NCI-H82 (cell line): ENCODE measurements around the gene KPNB1.
"Not testable (repeated sequence)": the region's sequence is repeated elsewhere in the genome, so short reads cannot be mapped to it uniquely, and the experiment has no call there.

ENCODE experiments used
- DNase-seq: peaks from one replicate; lab custom pipeline; 2025; lab: John Stamatoyannopoulos, UW

Gene KPNB1

DNA sequence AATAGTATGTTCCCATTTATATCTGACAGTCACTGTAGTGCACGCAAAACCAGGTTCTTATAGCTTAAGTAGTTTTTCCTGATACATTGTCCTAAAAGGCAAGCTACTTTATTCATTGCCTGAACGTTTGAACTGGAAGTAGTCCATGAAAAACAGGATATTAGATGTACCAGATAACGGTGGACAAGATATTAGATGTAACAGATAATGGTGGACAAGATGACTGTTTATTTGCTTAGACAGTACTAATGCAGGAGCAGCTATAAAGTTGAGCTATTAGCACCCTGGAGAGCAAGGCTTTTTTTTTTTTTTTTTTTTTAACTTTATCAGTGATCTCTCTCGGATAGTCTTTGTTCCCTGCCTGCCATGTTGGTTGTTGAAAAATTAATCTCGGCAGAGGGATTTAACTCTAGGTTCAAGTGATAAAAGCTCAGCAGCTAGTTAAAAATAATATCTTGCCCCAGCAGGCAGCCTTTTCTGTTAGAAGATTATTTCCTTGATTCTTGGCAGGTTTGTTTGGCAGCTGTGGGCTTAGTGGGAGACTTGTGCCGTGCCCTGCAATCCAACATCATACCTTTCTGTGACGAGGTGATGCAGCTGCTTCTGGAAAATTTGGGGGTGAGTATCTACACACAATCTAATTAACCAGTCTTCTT lies 26.9 kb downstream of the KPNB1 start:
- DNase-seq, result no peak

DNA sequence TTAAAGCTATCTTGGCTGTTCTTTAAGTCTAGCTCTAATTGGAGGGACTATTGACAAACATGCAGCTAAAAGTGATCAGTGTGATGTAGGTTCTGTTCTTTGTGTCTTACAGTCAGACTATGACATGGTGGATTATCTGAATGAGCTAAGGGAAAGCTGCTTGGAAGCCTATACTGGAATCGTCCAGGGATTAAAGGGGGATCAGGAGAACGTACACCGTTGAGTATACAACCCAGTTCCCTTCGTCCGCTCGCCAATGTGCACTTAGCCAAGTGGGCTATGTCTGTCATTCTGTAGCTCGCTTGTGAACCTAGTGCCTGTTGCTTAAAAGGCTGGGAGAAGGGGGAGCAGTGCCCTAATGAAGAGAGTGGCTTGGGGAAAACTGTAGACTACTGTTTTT lies 28.5 kb downstream of the KPNB1 start:
- DNase-seq, result peak; percentile 46

DNA sequence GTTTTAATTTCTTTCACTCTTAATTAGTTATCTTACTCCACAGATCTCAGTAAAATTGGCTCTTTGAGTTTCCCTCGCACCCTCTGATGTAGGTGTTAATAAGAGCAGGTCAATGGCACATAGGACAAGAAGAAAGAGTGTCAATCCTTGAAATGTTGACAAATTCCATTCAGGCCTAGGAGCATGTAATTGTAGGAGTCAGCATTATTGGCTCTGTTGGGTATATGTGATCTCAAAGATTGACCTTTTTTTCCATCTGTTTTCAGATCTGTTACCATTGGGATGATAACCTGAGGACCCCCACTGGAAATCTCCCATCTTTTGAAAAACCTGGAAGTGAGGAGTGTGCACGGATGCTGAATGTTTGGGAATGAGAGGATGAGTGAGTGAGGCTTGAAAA lies 32.4 kb downstream of the KPNB1 start:
- DNase-seq, result no peak

DNA sequence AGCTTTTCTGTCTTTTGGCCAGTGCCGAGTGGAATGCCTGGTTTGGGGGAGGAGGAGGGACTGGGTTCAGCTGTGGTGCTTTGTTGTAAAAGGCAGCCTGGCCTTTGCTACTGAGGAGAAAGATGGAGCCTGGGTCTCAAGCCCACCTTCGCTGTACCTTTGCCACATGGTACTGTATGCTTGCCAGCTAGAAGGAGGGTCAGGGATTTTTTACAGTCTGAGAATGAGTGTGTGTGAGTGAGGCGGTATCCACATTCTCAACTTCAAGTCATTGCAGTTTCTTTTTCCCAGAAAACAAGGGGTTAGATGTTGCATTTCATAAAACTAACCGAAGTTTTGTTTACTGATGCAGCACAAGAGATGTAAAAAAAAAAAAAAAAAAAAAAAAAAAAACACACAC lies 33.0 kb downstream of the KPNB1 start:
- DNase-seq, result not testable (repeated sequence)

- DNase-seq, result no peak
Measured at GRCh38 chr17:47684025-47684424, 34.3 kb downstream of the KPNB1 start.

- no peak for DNase-seq
Measured at GRCh38 chr17:47684535-47685193, 34.9 kb downstream of the KPNB1 start.

DNA sequence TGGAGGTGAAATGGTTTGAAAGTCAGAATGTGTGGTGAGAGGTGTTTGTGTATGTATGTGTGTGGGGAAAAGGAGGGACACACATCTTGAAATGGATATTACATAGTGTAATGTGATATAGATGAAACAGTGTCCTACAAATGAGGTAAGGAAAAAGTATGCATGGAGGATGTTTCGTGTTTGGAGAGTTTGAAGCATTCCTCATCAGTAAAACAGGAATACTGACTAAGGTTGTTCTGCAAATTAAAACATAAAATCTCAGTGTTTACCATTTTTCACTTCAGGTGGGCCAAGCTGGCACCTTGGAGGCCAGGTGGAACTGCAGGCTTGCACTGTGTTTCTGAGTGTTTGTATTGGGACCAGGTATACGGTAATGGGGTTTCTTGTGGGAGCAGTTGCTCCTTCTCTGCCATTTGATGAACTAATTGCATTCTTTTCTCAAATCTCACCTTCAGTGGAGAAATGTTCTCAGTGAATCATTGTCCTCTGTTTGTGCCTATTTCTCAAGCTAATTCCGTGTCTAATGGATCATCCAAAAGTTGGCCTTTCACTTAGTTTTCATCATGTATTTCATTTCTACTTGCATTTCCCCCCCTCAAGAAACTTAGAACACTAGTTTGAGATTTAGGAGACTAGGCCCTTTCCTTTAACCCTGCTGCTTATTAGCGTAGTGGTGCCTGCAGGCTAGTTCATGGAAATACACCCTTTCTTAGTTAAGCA lies 36.0 kb downstream of the KPNB1 start:
- no peak for DNase-seq

DNA sequence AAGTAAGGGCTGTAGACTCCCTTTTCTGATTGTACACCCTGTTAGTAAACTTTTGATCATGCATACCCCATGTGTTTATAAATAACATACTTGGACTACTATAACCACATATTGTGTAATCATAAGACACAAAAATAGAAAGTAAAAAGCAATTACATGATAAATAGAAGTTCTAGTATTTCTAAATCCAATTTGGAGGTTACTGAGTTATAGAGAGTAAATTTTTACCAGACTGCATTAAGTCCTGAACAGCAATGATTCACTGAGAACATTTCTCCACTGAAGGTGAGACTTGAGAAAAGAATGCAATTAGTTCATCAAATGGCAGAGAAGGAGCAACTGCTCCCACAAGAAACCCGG lies 36.5 kb downstream of the KPNB1 start:
- no peak for DNase-seq

DNA sequence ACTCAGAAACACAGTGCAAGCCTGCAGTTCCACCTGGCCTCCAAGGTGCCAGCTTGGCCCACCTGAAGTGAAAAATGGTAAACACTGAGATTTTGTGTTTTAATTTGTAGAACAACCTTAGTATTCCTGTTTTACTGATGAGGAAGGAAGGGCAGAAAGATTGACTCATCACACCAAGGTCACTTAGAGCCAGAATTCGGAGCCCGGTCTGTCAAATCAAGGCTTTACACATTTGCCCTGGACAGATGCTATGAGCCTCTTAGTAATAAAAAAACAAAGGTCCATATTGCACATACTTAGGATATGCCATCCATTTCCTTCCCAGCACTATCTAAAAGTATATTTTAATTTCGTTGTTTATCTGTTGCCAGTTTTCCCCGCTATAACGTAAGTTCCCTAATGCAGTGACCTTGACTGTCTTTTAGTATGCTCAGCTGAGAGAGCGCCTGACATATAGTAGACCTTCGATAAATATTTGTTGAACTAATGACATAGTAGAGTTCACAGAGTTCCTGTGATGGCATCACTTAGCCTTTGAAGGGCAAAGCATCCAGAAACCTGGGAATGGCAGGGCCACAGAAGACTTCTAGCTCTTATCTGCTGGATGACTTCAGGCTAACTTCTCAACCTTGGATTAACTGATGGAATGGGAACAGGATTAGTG lies 37.1 kb downstream of the KPNB1 start:
- no peak for DNase-seq

GRCh38 chr17:47687328-47687690 lies 37.6 kb downstream of the KPNB1 start:
- DNase-seq, result peak; percentile 33

DNA sequence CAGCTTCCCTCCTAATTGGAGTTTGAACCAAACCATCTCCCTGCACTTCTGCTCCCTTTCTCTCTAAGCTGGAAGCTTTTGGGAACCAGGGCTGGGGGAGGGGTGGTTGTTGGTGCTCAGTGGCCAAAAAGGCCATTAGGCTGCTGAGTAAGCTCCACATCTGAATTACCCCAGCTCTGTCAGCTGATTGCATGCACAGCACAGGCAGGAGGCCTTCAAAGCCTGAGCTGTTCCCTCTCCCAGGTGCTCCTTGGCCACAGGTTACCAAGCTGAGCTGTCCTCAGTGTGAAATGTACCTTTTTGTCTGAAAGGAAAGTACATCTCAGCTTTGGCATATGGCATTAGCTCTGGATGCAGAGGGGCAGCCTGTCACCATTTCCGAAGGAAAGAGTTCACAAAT lies 38.0 kb downstream of the KPNB1 start:
- DNase-seq, result peak; percentile 75

DNA sequence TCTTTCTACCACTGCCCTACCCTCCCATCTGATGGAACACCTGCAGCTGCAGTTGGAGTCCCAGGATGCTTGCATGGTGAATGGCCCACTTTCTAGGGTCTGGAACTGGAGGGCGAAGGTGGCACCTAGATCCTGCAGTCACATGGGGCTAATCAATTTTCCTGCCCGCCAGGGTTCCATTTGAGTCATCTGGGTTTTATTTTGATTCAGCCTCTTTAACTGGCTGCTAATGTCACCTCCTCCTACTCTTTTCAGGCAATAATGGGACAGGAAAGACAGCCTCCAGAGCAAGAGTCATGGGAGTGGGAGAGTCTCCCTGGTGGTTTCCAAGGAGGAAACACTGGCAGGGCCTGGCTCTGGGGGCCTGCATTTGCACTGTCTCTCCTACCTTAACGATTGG lies 40.4 kb downstream of the KPNB1 start:
- DNase-seq, result no peak

GRCh38 chr17:47692137-47692894 lies 42.6 kb downstream of the KPNB1 start:
- peak; percentile 67 for DNase-seq

DNA sequence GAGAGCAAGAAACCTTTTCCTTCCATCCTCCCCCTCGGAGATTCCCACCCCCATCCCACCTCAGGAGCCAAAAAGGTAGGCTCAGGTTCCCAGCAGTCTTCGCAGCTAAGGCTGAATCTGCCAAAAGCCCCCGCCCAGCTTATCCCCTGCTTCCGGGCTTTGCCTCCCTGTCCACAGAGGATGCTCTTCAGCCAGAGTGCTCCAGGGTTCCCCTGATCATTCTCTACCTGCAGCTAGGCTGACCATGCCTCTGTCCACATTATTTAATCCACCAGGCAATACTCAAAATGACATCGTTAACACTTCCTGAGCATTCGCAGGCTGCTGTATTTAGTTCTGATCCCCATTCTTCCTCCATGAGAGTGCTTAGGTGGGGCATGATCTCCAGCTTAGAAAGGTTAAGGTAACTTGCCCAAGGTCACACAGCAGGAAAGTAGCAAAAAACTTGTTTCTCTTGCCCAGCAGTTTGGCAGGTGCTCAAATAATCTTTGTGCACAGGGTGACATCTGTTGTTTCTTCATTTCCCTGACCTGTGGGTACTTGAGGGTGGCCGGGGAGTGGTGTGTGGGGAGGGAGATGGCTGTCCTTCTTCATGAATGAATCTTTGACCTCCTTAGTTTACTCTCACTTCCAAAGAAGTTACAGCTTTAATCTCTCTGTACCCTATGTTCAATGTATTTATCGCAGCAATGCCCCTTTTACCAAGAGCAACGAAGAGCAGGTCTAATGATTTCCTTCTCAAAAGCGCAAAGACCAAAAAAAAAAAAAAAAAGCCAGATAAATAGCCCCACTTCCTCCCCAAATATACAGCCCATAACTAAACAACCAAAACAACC lies 43.4 kb downstream of the KPNB1 start:
- peak; percentile 76 for DNase-seq

GRCh38 chr17:47693731-47694580 lies 44.2 kb downstream of the KPNB1 start, which contains the start of gene TBKBP1:
TBKBP1 (plus strand) TSS chr17:47694161; CDS start chr17:47696113, 1,952 bp downstream.
- DNase-seq, result peak; percentile 90

GRCh38 chr17:47694581-47695428 lies 45.1 kb downstream of the KPNB1 start:
- DNase-seq, result peak; percentile 82

- no peak for DNase-seq
Measured at GRCh38 chr17:47695429-47696376, 46.0 kb downstream of the KPNB1 start.
